ENCODE measurements around the gene GPR82.

GPR82 gene

GRCh38 chrX:41730081-41730480 is 6.1 kb downstream of the GPR82 start:
- DNase-seq (ENCODE audit: extremely low read depth, low read depth): no peak
- TF ChIP-seq, protein P1, sequence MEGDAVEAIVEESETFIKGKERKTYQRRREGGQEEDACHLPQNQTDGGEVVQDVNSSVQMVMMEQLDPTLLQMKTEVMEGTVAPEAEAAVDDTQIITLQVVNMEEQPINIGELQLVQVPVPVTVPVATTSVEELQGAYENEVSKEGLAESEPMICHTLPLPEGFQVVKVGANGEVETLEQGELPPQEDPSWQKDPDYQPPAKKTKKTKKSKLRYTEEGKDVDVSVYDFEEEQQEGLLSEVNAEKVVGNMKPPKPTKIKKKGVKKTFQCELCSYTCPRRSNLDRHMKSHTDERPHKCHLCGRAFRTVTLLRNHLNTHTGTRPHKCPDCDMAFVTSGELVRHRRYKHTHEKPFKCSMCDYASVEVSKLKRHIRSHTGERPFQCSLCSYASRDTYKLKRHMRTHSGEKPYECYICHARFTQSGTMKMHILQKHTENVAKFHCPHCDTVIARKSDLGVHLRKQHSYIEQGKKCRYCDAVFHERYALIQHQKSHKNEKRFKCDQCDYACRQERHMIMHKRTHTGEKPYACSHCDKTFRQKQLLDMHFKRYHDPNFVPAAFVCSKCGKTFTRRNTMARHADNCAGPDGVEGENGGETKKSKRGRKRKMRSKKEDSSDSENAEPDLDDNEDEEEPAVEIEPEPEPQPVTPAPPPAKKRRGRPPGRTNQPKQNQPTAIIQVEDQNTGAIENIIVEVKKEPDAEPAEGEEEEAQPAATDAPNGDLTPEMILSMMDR (IDR thresholded peaks at IDR 0.05; ENCODE audit: low read depth, low read length, missing control alignments): no peak
- no peak overlapping the region for H3K4me3 ChIP-seq (replicated peaks; ENCODE audit: low read depth, low read length)

DNA sequence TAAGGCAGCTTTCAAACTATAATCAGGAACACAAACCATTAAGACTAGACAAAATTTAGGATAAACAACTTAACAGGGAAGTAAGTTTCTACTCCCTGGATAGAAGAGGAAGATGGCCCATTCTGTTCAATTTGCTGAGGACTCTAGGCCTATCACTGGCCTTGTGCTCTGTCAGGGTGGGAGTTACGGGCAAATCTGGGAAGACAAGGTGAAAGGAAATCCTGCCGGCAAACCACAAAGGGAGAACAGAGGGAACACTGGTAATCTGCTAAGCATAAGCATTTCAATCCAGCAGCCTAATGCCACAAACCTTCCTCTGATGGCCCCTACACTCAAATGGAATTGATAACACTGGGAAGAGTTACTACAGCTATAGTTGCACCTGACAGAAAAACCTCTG is 8.3 kb downstream of the GPR82 start:
- no peak overlapping the region for H3K4me3 ChIP-seq (replicated peaks; ENCODE audit: low read depth, low read length)
- DNase-seq (ENCODE audit: extremely low read depth, low read depth): no peak
- TF ChIP-seq, protein P1 (IDR thresholded peaks at IDR 0.05; ENCODE audit: low read depth, low read length, missing control alignments): no peak

DNA sequence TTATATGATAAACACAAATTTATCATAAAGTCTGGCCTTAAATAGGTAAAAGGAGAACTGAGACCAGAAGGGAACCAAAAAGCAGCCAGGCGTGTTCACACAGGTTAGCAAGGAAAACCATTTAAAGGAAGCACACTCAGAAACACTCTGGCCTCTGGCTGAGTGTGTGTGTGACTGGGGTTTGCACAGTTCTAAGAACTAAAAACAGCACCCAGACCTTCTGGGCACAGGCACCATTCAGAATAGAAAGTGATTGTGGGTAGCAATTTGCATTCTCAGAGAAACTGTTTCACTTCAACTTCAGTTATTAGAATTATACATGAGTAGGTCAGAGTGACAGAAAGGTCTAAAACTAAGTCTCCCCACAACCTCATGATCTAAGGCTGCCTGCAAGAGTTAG is 10.0 kb downstream of the GPR82 start:
- TF ChIP-seq, protein P1 (IDR thresholded peaks at IDR 0.05; ENCODE audit: low read depth, low read length, missing control alignments): no peak
- no peak for DNase-seq (ENCODE audit: extremely low read depth, low read depth)
- no peak overlapping the region for H3K4me3 ChIP-seq (replicated peaks; ENCODE audit: low read depth, low read length)

- DNase-seq (ENCODE audit: extremely low read depth, low read depth): no peak
- TF ChIP-seq, protein P1 (IDR thresholded peaks at IDR 0.05; ENCODE audit: low read depth, low read length, missing control alignments): peak; percentile 32
Measured at GRCh38 chrX:41734530-41734929, 10.5 kb downstream of the GPR82 start.

DNA sequence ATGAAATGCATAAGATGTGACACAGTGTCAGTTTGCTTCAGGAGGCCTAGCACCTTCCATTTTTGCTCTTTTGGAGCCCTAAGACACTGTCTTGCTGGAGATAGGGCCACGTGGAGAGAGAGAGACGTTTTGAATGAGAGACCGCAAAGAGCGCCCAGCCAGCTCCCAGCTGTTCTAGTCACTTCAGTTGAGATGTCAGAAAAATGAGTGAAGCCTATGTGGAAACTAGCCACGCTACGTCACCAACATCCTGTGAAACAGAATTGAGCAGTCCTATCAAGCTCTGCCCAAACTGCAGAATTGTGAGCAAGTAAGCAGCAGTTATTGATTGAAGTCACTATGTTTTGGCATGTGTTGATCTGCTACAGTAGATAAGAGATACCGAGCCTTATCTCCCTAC is 13.1 kb downstream of the GPR82 start:
- no peak overlapping the region for H3K4me3 ChIP-seq (replicated peaks; ENCODE audit: low read depth, low read length)
- no peak for DNase-seq (ENCODE audit: extremely low read depth, low read depth)
- TF ChIP-seq, protein P1 (IDR thresholded peaks at IDR 0.05; ENCODE audit: low read depth, low read length, missing control alignments): no peak

More at GRCh38 chrX:41734530-41734929, 10.5 kb downstream of the GPR82 start:
- no peak overlapping the region for H3K4me3 ChIP-seq (replicated peaks; ENCODE audit: low read depth, low read length)

DNA sequence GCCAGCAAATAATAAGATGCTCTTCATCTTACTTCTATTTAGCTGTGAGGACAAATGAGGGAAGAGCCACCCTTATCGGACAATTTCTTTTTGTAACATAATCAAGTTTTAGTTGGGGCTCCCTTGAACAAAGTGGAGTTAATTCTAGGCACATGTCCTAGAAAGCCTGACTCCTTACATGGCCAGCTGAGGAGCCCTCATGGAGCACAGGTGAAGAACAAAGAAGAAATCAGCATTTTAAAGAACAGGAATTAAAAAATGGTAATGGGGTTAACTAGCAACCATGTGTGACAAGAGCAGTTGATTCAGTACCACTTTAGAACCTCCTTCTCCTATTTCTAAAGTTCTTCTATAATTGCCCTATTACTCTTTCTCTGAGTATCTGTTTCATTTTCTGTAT is 15.9 kb downstream of the GPR82 start:
- TF ChIP-seq, protein P1 (IDR thresholded peaks at IDR 0.05; ENCODE audit: low read depth, low read length, missing control alignments): no peak
- H3K4me3 ChIP-seq (replicated peaks; ENCODE audit: low read depth, low read length): no peak overlapping the region
- DNase-seq (ENCODE audit: extremely low read depth, low read depth): no peak

DNA sequence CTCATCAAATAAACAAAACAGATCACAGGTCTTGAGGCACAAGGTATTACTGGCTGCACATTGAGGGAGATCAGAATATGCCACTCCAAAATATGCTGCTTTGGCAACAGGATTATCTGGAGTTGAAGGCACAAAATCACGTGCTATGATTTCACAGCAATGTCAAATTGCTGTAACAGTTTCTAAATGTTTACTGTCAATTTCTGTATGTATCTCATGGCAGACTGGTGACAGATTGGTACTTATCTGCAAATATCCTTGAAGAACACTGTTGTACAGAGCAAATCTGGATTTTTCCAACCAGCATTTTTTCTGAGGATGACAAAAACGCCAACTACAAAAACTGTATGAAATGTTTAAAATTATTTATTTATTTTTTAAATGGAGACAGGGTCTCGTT is 26.7 kb downstream of the GPR82 start:
- no peak for DNase-seq (ENCODE audit: extremely low read depth, low read depth)
- TF ChIP-seq, protein P1 (IDR thresholded peaks at IDR 0.05; ENCODE audit: low read depth, low read length, missing control alignments): no peak
- H3K4me3 ChIP-seq (replicated peaks; ENCODE audit: low read depth, low read length): no peak overlapping the region

All from HFF-Myc (cell line).